ENCODE measurements around the gene MTX1.

The MTX1 gene

DNA sequence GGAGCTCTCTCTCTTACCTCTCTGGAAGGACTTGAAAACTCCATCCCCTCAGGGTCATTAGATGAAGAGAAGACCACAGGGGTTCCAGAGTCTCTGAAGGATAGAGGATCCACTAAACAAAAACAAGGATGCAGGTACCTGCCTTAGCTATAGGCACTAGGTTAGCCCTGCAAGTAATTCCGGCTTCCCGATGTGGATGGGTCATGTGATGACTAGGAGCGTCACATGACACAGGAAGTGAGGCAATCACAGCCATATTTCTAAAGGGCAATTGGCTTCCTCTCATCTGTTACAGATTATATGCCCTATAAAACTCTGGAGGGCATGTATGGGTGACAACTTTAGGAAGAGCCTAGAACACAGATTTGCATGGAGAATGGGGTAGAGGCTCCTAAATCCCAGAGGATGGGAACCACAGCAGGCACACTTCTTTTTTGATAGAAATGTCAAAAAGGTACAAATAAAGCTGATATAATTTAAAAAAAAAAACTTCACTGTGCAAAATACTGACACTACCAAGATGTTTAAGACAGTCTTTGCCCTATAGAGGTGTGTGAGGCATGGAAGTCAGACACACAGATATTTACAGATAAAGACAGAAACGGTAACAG lies 32.7 kb downstream of the MTX1 start:
- H3K4me1 ChIP-seq (ENCODE audit: control insufficient read depth, low read depth, low read length): no peaks in the 10 kb centered on the region
- no peak overlapping the region for H3K18ac ChIP-seq (ENCODE audit: low read length)
- H3K4me2 ChIP-seq (ENCODE audit: low read length): peak overlapping the region; percentile 6
- H3K27me3 ChIP-seq (ENCODE audit: insufficient read depth, low read length, poor library complexity): no peaks in the 10 kb centered on the region
- H2BK5ac ChIP-seq (ENCODE audit: low read length): no peak overlapping the region
- no CpG with 5 or more reads among the region's 4 CpGs for WGBS (ENCODE audit: extremely low coverage, insufficient coverage, low lambda C conversion rate)
- H3K36me3 ChIP-seq (ENCODE audit: control insufficient read depth, insufficient read depth, low read length): no peaks in the 10 kb centered on the region
- no peak overlapping the region for H2BK15ac ChIP-seq (replicated peaks; ENCODE audit: low read depth)
- no peak overlapping the region for H3K23ac ChIP-seq (ENCODE audit: low read length)
- H4K5ac ChIP-seq (ENCODE audit: low read length): no peak overlapping the region
- no peak overlapping the region for H4K8ac ChIP-seq (ENCODE audit: low read depth, low read length)
- H3K9ac ChIP-seq (ENCODE audit: low read length): peak overlapping the region; percentile 9
- no peaks in the 10 kb centered on the region for H3K79me1 ChIP-seq (ENCODE audit: low read length)
- no peak overlapping the region for H3K27ac ChIP-seq (ENCODE audit: low read depth, low read length)
- H2AK5ac ChIP-seq (ENCODE audit: low read length): no peak overlapping the region
- H3K56ac ChIP-seq (ENCODE audit: low read length): peak overlapping the region; percentile 42
- H3K4me3 ChIP-seq (ENCODE audit: low read length): no peak overlapping the region
- no peak overlapping the region for H3K4ac ChIP-seq (ENCODE audit: low read depth, low read length)
- no peaks in the 10 kb centered on the region for H3K79me2 ChIP-seq (ENCODE audit: control insufficient read depth, insufficient read depth, low read length)
- no peak overlapping the region for H2BK120ac ChIP-seq (ENCODE audit: low read depth, low read length)
- DNase-seq: peak; percentile 91

DNA sequence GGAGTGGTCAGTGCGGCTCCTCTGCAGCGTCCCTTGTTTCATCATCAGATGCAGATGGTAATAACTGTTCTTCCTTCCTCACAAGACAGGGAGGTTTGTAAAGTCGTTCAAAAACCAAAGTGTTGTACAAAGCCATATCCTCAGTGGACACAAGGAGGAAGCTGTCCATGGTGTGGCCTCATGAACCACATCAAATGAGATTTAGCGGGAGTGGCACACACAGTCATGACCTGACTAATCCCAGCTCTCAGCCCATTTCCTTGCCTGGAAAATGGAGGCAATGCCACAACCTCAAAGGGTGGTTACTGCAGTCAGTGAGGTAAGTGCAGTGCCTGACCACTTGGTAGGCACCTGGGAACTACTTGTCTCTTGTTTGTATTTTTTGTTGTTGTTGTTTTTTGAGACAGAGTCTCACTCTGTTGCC lies 33.4 kb downstream of the MTX1 start:
- no peak overlapping the region for H3K23ac ChIP-seq (ENCODE audit: low read length)
- no peak overlapping the region for H3K4me3 ChIP-seq (ENCODE audit: low read length)
- no peak overlapping the region for H4K5ac ChIP-seq (ENCODE audit: low read length)
- no peak overlapping the region for H3K9ac ChIP-seq (ENCODE audit: low read length)
- no peak for DNase-seq
- H4K8ac ChIP-seq (ENCODE audit: low read depth, low read length): no peak overlapping the region
- WGBS (ENCODE audit: extremely low coverage, insufficient coverage, low lambda C conversion rate): no CpG with 5 or more reads among the region's 4 CpGs
- no peak overlapping the region for H2BK120ac ChIP-seq (ENCODE audit: low read depth, low read length)
- H3K4ac ChIP-seq (ENCODE audit: low read depth, low read length): no peak overlapping the region
- peak overlapping the region; percentile 42 for H3K56ac ChIP-seq (ENCODE audit: low read length)
- H3K4me1 ChIP-seq (ENCODE audit: control insufficient read depth, low read depth, low read length): no peaks in the 10 kb centered on the region
- H3K27ac ChIP-seq (ENCODE audit: low read depth, low read length): no peak overlapping the region
- H3K27me3 ChIP-seq (ENCODE audit: insufficient read depth, low read length, poor library complexity): no peaks in the 10 kb centered on the region
- no peak overlapping the region for H3K18ac ChIP-seq (ENCODE audit: low read length)
- H2BK5ac ChIP-seq (ENCODE audit: low read length): no peak overlapping the region
- H3K36me3 ChIP-seq (ENCODE audit: control insufficient read depth, insufficient read depth, low read length): no peaks in the 10 kb centered on the region
- H3K79me1 ChIP-seq (ENCODE audit: low read length): no peaks in the 10 kb centered on the region
- no peak overlapping the region for H2BK15ac ChIP-seq (replicated peaks; ENCODE audit: low read depth)
- peak overlapping the region; percentile 85 for H2AK5ac ChIP-seq (ENCODE audit: low read length)
- no peak overlapping the region for H3K4me2 ChIP-seq (ENCODE audit: low read length)
- H3K79me2 ChIP-seq (ENCODE audit: control insufficient read depth, insufficient read depth, low read length): no peaks in the 10 kb centered on the region

DNA sequence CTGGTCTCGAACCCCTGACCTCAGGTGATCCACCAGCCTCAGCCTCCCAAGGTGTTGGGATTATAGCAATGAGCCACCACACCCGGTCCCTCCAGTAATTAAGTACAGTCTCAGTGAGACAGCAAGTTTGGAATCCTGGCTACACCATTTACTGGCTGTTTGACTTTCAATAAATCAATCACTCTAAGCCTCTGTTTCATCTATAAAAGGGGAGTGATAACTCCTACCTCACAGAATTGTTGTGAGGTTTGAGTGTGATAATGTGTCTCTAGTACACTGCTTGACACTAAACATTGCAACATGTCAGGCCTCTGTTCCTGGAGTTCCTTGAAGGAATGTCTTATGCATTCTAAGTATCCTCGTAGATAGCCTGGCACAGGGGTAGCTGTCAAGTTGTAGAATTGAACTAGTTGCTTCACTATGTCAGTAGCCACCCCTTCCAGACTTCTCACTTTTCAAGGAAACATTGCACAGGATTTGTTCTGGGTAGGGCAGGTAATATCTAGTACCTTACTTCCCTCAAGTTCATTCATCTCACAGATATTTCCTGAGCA lies 34.4 kb downstream of the MTX1 start:
- no peaks in the 10 kb centered on the region for H3K4me1 ChIP-seq (ENCODE audit: control insufficient read depth, low read depth, low read length)
- no peak overlapping the region for H2BK120ac ChIP-seq (ENCODE audit: low read depth, low read length)
- H3K79me1 ChIP-seq (ENCODE audit: low read length): no peaks in the 10 kb centered on the region
- H3K4me3 ChIP-seq (ENCODE audit: low read length): no peak overlapping the region
- DNase-seq: no peak
- no peak overlapping the region for H3K27ac ChIP-seq (ENCODE audit: low read depth, low read length)
- peak overlapping the region; percentile 85 for H3K56ac ChIP-seq (ENCODE audit: low read length)
- no peaks in the 10 kb centered on the region for H3K79me2 ChIP-seq (ENCODE audit: control insufficient read depth, insufficient read depth, low read length)
- no peak overlapping the region for H3K4ac ChIP-seq (ENCODE audit: low read depth, low read length)
- no peak overlapping the region for H4K8ac ChIP-seq (ENCODE audit: low read depth, low read length)
- no peak overlapping the region for H3K23ac ChIP-seq (ENCODE audit: low read length)
- no peak overlapping the region for H2BK15ac ChIP-seq (replicated peaks; ENCODE audit: low read depth)
- no peak overlapping the region for H2AK5ac ChIP-seq (ENCODE audit: low read length)
- peak overlapping the region; percentile 3 for H3K9ac ChIP-seq (ENCODE audit: low read length)
- H2BK5ac ChIP-seq (ENCODE audit: low read length): no peak overlapping the region
- no peaks in the 10 kb centered on the region for H3K36me3 ChIP-seq (ENCODE audit: control insufficient read depth, insufficient read depth, low read length)
- H3K27me3 ChIP-seq (ENCODE audit: insufficient read depth, low read length, poor library complexity): no peaks in the 10 kb centered on the region
- no peak overlapping the region for H4K5ac ChIP-seq (ENCODE audit: low read length)
- no CpG with 5 or more reads among the region's 3 CpGs for WGBS (ENCODE audit: extremely low coverage, insufficient coverage, low lambda C conversion rate)
- no peak overlapping the region for H3K4me2 ChIP-seq (ENCODE audit: low read length)
- no peak overlapping the region for H3K18ac ChIP-seq (ENCODE audit: low read length)

DNA sequence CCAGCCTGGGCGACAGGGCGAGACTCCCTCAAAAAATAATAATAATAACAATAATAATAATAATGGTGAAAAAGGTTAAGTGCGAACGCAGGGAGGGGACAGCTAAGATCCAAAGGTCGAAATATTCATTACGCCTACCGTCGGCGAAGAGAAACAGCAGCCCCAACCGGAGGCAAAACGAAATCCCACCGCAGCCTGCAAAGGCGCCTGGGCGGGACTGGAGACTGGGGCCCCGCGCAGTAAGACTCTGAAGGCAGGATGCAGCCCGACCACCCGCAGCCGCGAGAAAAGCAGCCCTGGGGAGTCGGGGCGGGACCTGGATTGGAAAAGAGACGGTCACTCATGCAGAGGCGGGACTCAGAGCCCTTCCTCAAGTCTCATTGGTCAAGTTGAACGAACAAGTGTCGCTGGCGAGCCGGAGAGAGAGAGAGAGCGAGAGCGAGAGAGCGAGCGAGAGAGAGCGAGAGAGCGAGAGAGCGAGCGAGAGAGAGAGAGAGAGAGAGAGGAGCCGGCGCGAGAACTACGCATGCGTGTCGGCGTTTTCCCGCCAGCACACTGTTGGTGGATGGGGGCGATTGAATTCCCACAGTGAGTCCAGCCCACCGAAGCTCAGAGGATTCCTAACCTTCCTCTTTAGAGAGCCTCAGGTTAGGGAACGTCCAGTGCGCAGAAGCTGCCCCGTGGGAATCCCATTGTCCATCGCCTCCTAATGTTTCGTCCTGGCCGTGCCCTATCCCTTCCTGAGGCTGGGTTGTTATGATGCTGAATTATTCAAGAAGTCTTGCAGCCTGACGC lies 36.1 kb downstream of the MTX1 start:
- no CpG with 5 or more reads among the region's 53 CpGs for WGBS (ENCODE audit: extremely low coverage, insufficient coverage, low lambda C conversion rate)
- Histone ChIP-seq H3K79me2 (ENCODE audit: control insufficient read depth, insufficient read depth, low read length) (no peaks in the 10 kb centered on the region), H2BK5ac (ENCODE audit: low read length) (peak overlapping the region; percentile 84)

DNA sequence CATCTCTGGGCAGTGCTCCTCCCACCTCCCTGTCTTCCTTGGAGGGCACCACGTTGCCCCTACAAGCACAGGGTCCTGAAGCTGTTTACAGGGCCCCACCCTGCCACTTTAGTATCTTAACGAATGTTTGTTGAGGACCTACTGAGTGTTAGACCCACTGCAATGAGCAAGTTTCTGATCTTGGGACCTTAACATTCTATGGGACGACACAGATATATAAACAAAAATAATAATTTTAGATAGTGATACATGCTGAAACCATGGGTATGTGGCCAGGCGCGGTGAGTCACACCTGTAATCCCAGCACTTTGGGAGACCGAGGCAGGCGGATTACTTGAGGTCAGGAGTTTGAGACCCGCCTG lies 36.6 kb downstream of the MTX1 start:
- Histone ChIP-seq H3K79me2 (ENCODE audit: control insufficient read depth, insufficient read depth, low read length) (no peaks in the 10 kb centered on the region), H3K79me1 (ENCODE audit: low read length) (no peaks in the 10 kb centered on the region), H3K27me3 (ENCODE audit: insufficient read depth, low read length, poor library complexity) (no peaks in the 10 kb centered on the region), H4K5ac (ENCODE audit: low read length) (no peak overlapping the region), H2BK5ac (ENCODE audit: low read length) (peak overlapping the region; percentile 84), H3K27ac (ENCODE audit: low read depth, low read length) (peak overlapping the region; percentile 53), H4K8ac (ENCODE audit: low read depth, low read length) (no peak overlapping the region), H2AK5ac (ENCODE audit: low read length) (no peak overlapping the region), H3K4ac (ENCODE audit: low read depth, low read length) (peak overlapping the region; percentile 70), H2BK15ac (replicated peaks; ENCODE audit: low read depth) (no peak overlapping the region), H3K4me1 (ENCODE audit: control insufficient read depth, low read depth, low read length) (peaks cover 2% of the 10 kb centered on the region), H3K4me3 (ENCODE audit: low read length) (no peak overlapping the region), H2BK120ac (ENCODE audit: low read depth, low read length) (no peak overlapping the region), H3K4me2 (ENCODE audit: low read length) (peak overlapping the region; percentile 66), H3K56ac (ENCODE audit: low read length) (peak overlapping the region; percentile 95), H3K23ac (ENCODE audit: low read length) (no peak overlapping the region), H3K18ac (ENCODE audit: low read length) (peak overlapping the region; percentile 69), H3K36me3 (ENCODE audit: control insufficient read depth, insufficient read depth, low read length) (no peaks in the 10 kb centered on the region), H3K9ac (ENCODE audit: low read length) (peak overlapping the region; percentile 87)
- WGBS (ENCODE audit: extremely low coverage, insufficient coverage, low lambda C conversion rate): no CpG with 5 or more reads among the region's 8 CpGs
- no peak for DNase-seq

More for the DNA sequence above, 36.1 kb downstream of the MTX1 start:
- Histone ChIP-seq H3K56ac (ENCODE audit: low read length) (peak overlapping the region; percentile 95), H3K27me3 (ENCODE audit: insufficient read depth, low read length, poor library complexity) (no peaks in the 10 kb centered on the region), H4K5ac (ENCODE audit: low read length) (no peak overlapping the region), H4K8ac (ENCODE audit: low read depth, low read length) (no peak overlapping the region), H3K4ac (ENCODE audit: low read depth, low read length) (peak overlapping the region; percentile 76), H2BK120ac (ENCODE audit: low read depth, low read length) (no peak overlapping the region), H3K4me1 (ENCODE audit: control insufficient read depth, low read depth, low read length) (no peaks in the 10 kb centered on the region), H3K9ac (ENCODE audit: low read length) (peak overlapping the region; percentile 87), H3K18ac (ENCODE audit: low read length) (peak overlapping the region; percentile 69), H3K79me1 (ENCODE audit: low read length) (no peaks in the 10 kb centered on the region), H3K36me3 (ENCODE audit: control insufficient read depth, insufficient read depth, low read length) (no peaks in the 10 kb centered on the region), H3K4me2 (ENCODE audit: low read length) (peak overlapping the region; percentile 66), H3K4me3 (ENCODE audit: low read length) (peak overlapping the region; percentile 58), H2AK5ac (ENCODE audit: low read length) (no peak overlapping the region), H3K23ac (ENCODE audit: low read length) (peak overlapping the region; percentile 66), H3K27ac (ENCODE audit: low read depth, low read length) (peak overlapping the region; percentile 53), H2BK15ac (replicated peaks; ENCODE audit: low read depth) (no peak overlapping the region)
- DNase-seq: peak; percentile 100

Measured in mesendoderm (in vitro differentiated cells).